Activated CD4-positive, alpha-beta memory T cell treated with anti-CD3 and anti-CD28 coated beads, Interleukin-2, amount 10 ng/mL, durations not matched to agents 7 days and 5 days (primary cell): ENCODE data around the gene SLC39A13. TPM values are rescaled to one million over a fixed set of nuclear protein-coding genes. Genes with fewer than 3 reads are reported as not detected.

ENCODE experiments used
- CTCF ChIA-PET: fragments of 350-600 bp; sonication (Branson Sonifier 250); formaldehyde crosslinking; loops from one replicate; lab custom pipeline; 2021; ENCODE audit warnings: antibody characterized with exemption, inconsistent platforms; lab: Charles Lee
- POLR2A ChIA-PET: fragments of 350-600 bp; sonication (Branson Sonifier 250); formaldehyde crosslinking; loops from one replicate; lab custom pipeline; 2021; ENCODE audit warnings: antibody characterized with exemption; lab: Charles Lee
- DNase-seq: peaks from one replicate; pipeline ENCODE4 v3.0.0-alpha.2; 2020
- H3K27ac Mint-ChIP-seq: one replicate; pipeline ENCODE4 v1.8.0; 2021; ENCODE audit warnings: mild to moderate bottlenecking, mixed read lengths
- H3K27me3 Mint-ChIP-seq: one replicate; pipeline ENCODE4 v1.8.0; 2021; ENCODE audit warnings: mixed read lengths
- H3K36me3 Mint-ChIP-seq: one replicate; pipeline ENCODE4 v1.8.0; 2021; ENCODE audit warnings: low read depth, mixed read lengths
- H3K4me1 Mint-ChIP-seq: one replicate; pipeline ENCODE4 v1.8.0; 2021; ENCODE audit warnings: mixed read lengths
- H3K4me3 Mint-ChIP-seq: one replicate; pipeline ENCODE4 v1.8.0; 2021; ENCODE audit warnings: mild to moderate bottlenecking, mixed read lengths
- H3K9me3 Mint-ChIP-seq: one replicate; pipeline ENCODE4 v1.8.0; 2021; ENCODE audit warnings: mixed read lengths
- total RNA-seq, 2 experiments: library from RNA; stranded (reverse); gene quantifications; one replicate each; pipeline ENCODE4 v1.2.3, GENCODE V29; 2021

Gene SLC39A13
- 10 to 100 TPM; 23.6 to 24.2 TPM for total RNA-seq

DNA sequence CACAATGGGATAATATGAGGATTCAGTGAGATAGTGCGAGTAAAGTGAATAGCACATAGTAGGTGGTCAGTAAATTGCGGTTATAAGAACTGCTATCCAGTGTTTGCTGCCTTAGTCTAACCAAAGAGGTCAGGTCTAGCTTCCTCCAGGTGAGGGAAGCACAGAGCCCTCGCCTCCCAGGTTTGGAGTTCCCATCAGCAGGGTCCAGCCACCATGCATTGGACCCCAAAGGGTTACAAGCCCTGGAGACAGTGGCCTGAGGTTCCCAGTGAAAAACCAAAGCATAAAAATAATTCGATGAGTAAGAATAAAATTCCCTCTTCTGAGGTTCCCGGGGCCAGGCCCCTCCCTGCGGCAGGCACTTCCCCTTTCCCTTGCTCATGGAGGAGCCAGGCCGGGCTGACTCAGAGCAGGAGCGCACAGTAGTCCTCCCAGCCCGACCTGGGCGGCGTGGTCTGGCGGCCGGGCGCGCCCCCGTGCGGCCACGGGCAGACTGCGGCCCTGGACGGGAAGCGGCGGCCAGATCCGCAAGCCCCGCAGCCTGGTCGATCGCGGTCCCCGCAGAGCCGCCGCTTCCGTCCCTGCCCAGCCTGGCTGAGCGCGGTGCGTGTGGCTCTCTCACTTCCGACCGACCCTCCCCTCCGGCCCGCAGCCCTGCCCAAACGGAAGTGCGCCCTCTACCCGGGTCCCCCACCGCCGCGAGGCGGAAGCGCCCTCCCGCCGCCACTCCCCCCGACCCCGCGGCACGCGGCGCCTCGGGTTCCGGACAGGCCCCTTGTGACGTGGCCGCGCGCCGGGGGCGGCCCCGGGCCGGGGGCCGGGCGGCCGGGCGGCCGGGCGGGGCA is at the start of gene SLC39A13:
Gene SLC39A13, plus strand, starts transcription at position 845 of the 845 bp plus-strand sequence. CDS start 1,505 bp downstream, outside the sequence.
- Mint-ChIP-seq H3K36me3 (no peaks in the 10 kb centered on the region), H3K4me3 (peak within 1 kb of the TSS; percentile 90), H3K27ac (peak within 1 kb of the TSS; percentile 85), H3K27me3 (no peaks in the 10 kb centered on the region), H3K9me3 (no peaks in the 10 kb centered on the region), H3K4me1 (peaks cover 21% of the 10 kb centered on the region)
- CTCF ChIA-PET: interaction anchor here (0.6 to 5.3 kb wide), 9 partner anchors 9 to 137 kb away, joined by 3 to 59 read pairs (median 4); partner anchors contain the start of gene PSMC3
- peak; percentile 94 for DNase-seq
- POLR2A ChIA-PET: interaction anchor here (0.8 to 5.0 kb wide), 15 partner anchors 8 to 193 kb away, joined by 3 to 48 read pairs (median 5); partner anchors contain the start of genes DDB2 and PSMC3

DNA sequence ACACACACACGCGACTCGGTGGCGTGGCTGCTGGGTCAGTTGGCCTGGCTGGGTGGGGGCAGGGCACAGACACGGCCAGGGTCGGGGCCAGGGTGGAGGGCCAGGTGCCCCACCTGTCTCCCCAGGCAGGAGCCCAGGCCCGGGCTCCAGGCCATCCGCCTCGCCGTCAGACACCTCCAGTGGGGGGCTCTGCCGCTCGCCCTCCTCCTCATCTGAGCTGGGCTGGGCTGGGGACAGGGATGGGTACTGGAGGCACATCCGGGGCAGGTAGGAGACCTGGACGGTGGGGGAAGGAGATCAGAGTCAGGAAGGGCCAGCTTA is 49.7 kb upstream of the SLC39A13 start:
- H3K36me3 Mint-ChIP-seq: no peaks in the 10 kb centered on the region
- CTCF ChIA-PET: no interaction called here
- no peaks in the 10 kb centered on the region for H3K9me3 Mint-ChIP-seq
- no peaks in the 10 kb centered on the region for H3K27me3 Mint-ChIP-seq
- no peak overlapping the region for H3K4me3 Mint-ChIP-seq
- peaks cover 15% of the 10 kb centered on the region for H3K4me1 Mint-ChIP-seq
- no peak for DNase-seq
- POLR2A ChIA-PET: interaction anchor here (1.2 kb wide), 1 partner anchor 54 kb away, joined by 4 read pairs; no protein-coding TSS in a partner anchor
- H3K27ac Mint-ChIP-seq: no peak overlapping the region

DNA sequence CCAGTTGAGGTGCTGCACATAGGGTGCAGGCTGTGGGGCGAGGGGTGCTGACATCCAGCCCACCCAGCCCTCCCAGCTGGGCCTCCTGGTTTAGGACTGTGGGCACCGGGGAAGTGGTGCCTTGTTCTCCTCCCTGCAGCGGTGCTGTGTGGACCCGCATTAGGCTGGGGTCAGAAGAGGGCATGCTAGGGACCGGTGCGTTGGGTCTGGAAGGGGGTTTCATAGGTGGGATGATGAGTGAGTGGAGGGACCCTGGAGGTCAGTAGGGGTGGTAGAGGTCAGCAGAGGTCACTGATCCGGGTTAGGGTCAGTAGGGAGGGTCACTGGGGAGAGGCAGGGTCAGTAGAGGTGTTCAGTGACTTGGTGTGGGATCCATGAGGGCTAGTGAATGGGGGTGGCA is 49.2 kb upstream of the SLC39A13 start:
- peak overlapping the region; percentile 47 for H3K27ac Mint-ChIP-seq
- H3K4me3 Mint-ChIP-seq: no peak overlapping the region
- CTCF ChIA-PET: interaction anchor here (1.2 kb wide), 1 partner anchor 15 kb away, joined by 7 read pairs; no protein-coding TSS in a partner anchor
- H3K4me1 Mint-ChIP-seq: peaks cover 15% of the 10 kb centered on the region
- no peaks in the 10 kb centered on the region for H3K9me3 Mint-ChIP-seq
- DNase-seq: no peak
- no peaks in the 10 kb centered on the region for H3K36me3 Mint-ChIP-seq
- no peaks in the 10 kb centered on the region for H3K27me3 Mint-ChIP-seq
- POLR2A ChIA-PET: interaction anchor here (1.2 kb wide), 1 partner anchor 53 kb away, joined by 4 read pairs; no protein-coding TSS in a partner anchor

DNA sequence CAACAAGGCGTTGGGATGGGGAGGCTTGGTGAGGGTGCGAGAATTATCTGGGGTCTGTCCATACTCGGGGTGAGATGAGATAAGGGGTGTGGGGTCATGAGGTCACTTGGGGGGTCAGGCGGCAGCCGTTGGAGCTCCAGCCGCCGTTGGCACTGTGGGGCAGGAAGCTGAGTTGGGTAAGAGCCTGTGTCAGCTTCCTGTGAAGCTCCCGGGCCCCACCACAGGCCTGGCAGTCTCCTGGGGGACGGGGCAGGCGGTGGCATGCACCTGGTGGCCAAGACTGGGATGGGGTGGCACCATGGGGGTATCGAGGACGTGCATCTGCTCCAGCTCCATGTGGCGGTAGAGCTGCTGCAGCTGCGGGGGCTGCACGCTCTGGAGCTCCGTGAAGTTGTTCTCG is 48.8 kb upstream of the SLC39A13 start:
- Mint-ChIP-seq H3K4me1 (peaks cover 15% of the 10 kb centered on the region), H3K36me3 (no peaks in the 10 kb centered on the region), H3K27ac (peak overlapping the region; percentile 47), H3K9me3 (no peaks in the 10 kb centered on the region), H3K27me3 (no peaks in the 10 kb centered on the region), H3K4me3 (no peak overlapping the region)
- DNase-seq: peak; percentile 22
- ChIA-PET CTCF (interaction anchor here (1.2 kb wide), 1 partner anchor 14 kb away, joined by 7 read pairs; no protein-coding TSS in a partner anchor), POLR2A (interaction anchor here (1.2 kb wide), 1 partner anchor 53 kb away, joined by 4 read pairs; no protein-coding TSS in a partner anchor)

DNA sequence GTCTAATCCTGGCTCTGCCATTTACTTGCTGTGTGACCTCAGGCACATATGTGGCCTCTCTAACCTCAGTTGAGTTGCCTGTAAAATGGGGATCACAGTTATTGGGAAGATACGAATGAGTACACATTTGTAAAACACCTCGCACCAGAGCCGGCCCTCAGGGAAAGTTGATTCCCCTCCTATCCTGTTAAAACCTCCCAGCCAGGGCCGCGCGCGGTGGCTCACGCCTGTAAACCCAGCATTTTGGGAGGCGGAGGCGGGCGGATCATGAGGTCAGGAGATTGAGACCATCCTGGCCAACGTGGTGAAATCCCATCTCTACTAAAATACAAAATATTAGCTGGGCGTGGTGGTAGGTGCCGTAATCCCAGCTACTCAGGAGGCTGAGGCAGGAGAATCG is 48.0 kb upstream of the SLC39A13 start:
- Mint-ChIP-seq H3K27ac (no peak overlapping the region), H3K4me3 (no peak overlapping the region), H3K36me3 (no peaks in the 10 kb centered on the region), H3K9me3 (no peaks in the 10 kb centered on the region), H3K4me1 (peaks cover 15% of the 10 kb centered on the region), H3K27me3 (no peaks in the 10 kb centered on the region)
- DNase-seq: no peak
- POLR2A ChIA-PET: no interaction called here
- CTCF ChIA-PET: interaction anchor here (0.6 to 2.8 kb wide), 3 partner anchors 9 to 14 kb away, joined by 5 to 8 read pairs (median 7); no protein-coding TSS in a partner anchor

DNA sequence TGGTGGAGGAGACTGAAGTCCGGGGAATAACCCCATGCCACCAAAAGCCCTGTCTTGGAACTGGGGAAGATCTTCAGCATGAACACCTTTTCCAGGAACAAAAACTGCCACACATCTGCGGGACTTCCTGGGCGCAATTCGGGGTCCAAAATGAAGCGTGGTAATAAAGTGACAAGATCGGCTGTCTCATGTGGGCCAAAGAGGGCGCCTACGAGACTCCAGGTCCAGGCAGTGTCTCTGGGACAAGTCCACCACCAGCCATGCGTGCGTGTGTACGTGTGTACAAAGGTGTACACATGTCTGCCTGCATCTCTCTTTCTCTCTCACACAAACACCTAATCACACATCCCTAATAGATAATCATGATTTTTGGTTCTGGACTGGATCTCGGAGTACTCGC is 47.0 kb upstream of the SLC39A13 start:
- POLR2A ChIA-PET: no interaction called here
- no peak overlapping the region for H3K27ac Mint-ChIP-seq
- H3K36me3 Mint-ChIP-seq: no peaks in the 10 kb centered on the region
- CTCF ChIA-PET: interaction anchor here (2.8 kb wide), 1 partner anchor 12 kb away, joined by 8 read pairs; no protein-coding TSS in a partner anchor
- H3K4me3 Mint-ChIP-seq: no peak overlapping the region
- no peak for DNase-seq
- peaks cover 5% of the 10 kb centered on the region for H3K27me3 Mint-ChIP-seq
- no peaks in the 10 kb centered on the region for H3K9me3 Mint-ChIP-seq
- peaks cover 19% of the 10 kb centered on the region for H3K4me1 Mint-ChIP-seq

DNA sequence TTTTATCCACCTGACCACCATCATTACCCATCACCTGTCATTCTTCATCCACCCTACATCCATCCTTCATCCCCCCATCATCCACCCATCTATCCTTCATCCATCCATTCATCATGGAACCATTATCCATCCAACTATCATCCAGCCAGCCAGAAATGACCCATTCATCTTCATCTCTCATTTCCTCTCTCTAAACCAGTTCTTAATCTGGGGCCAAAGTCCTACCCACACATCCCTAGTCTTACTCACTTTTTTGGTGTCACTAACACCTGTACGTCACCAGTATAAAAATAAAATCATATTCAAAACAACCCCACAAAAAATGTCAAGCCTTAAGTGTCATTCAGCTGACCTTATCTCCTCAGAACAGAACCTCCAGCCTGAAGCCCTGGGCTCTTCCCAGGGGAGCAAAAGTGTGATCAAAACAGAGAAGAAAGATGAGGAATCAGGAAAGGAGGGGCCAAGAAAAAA is 42.3 kb upstream of the SLC39A13 start:
- Mint-ChIP-seq H3K27ac (no peak overlapping the region), H3K4me3 (no peak overlapping the region), H3K27me3 (peaks cover 7% of the 10 kb centered on the region), H3K4me1 (peaks cover 8% of the 10 kb centered on the region), H3K9me3 (no peaks in the 10 kb centered on the region), H3K36me3 (no peaks in the 10 kb centered on the region)
- ChIA-PET CTCF (no interaction called here), POLR2A (no interaction called here)
- no peak for DNase-seq

DNA sequence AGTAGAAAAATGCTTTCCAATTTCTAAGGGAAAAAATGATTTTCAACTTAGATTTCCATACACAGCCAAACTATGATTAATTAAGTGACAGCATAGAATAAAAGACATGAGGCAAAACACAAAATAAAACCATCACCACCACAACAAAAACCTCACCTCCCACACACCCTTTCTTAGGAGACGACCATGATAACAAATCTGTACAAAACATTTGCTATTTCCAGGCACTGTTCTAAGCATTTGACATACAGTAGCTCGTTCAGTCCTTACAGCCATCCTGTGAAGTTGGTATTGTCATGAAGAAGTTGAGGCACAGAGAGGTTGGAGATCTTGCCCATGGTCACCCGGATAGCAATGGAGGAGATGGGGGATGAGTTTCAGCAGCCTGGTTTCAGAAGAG is 38.7 kb upstream of the SLC39A13 start:
- POLR2A ChIA-PET: no interaction called here
- no peak overlapping the region for H3K27ac Mint-ChIP-seq
- peaks cover 6% of the 10 kb centered on the region for H3K4me1 Mint-ChIP-seq

DNA sequence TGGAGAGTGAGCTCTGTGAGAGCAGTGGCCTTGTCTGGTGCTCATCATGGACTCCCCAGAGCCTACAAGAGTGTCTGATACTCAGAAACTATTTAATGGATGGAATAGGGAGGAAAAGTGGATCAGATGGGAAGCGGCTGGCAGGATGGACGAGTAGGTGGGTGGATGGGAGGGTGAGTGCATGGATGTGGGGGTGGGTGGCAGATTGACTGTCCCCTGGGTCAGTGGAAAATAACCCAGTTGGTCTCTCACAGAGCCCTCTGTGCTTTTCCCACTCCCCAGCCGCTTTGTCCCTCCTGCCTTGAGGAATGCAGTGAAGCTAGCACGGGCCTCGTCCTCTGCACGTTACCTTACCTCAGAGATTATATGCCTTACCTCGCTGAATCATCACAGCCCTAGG is 36.0 kb upstream of the SLC39A13 start:
- peaks cover 2% of the 10 kb centered on the region for H3K4me1 Mint-ChIP-seq
- H3K4me3 Mint-ChIP-seq: no peak overlapping the region
- H3K9me3 Mint-ChIP-seq: no peaks in the 10 kb centered on the region
- DNase-seq: no peak
- CTCF ChIA-PET: interaction anchor here (0.6 to 5.7 kb wide), 11 partner anchors 21 to 269 kb away, joined by 3 to 98 read pairs (median 4); no protein-coding TSS in a partner anchor
- no peak overlapping the region for H3K27ac Mint-ChIP-seq
- H3K27me3 Mint-ChIP-seq: no peaks in the 10 kb centered on the region
- H3K36me3 Mint-ChIP-seq: no peaks in the 10 kb centered on the region
- POLR2A ChIA-PET: interaction anchor here (0.9 to 3.2 kb wide), 2 partner anchors 22 to 54 kb away, joined by 3 to 13 read pairs; partner anchors contain the start of gene PSMC3

More for the DNA sequence above, 38.7 kb upstream of the SLC39A13 start:
- Mint-ChIP-seq H3K27me3 (peaks cover 7% of the 10 kb centered on the region), H3K36me3 (no peaks in the 10 kb centered on the region), H3K9me3 (no peaks in the 10 kb centered on the region), H3K4me3 (no peak overlapping the region)
- CTCF ChIA-PET: interaction anchor here (0.9 to 5.7 kb wide), 2 partner anchors 9 to 42 kb away, joined by 3 to 98 read pairs; partner anchors contain the start of gene SPI1
- no peak for DNase-seq

DNA sequence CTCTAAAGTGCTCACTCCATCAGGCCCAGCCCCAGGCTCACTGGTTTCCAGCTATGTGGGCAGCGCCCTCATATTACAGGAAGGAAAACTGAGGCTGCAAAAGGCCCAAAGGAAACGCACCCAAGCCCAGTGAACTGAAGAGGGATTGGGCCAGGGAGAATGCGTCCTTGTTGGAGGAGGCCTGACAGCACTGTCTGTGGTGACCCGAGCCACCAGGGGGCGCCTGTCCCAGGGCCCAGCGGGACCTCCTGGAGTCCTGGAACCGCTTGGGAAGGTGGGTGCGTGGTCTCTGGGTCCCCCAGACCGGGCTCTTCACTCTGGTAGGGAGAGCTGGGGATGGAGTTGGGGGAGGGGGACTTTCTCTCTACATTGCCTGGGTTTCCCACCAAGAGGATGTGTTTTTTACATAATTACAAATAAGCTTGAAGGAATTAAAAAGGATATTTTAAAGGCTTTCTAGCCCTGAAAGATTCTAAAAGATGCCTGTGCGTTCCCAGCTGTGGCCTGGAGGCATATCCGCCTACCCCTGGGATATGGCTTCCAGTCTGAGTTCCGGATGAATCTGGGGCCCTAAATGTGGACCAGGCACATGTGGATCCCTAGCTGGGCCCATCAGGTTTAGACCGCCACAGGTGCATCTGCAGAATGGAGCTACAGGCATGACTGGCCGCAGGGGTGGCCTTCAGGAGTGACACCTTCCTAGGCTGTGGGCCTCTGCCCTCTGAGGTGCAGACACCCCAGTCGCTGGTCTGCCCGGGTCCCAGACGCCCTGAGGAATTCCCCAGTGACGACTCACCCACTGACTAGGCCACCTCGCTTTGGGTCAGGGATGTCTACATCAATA is 34.3 kb upstream of the SLC39A13 start:
- H3K9me3 Mint-ChIP-seq: no peaks in the 10 kb centered on the region
- ChIA-PET POLR2A (interaction anchor here (0.8 to 3.2 kb wide), 4 partner anchors 9 to 33 kb away, joined by 3 to 13 read pairs (median 6); no protein-coding TSS in a partner anchor), CTCF (interaction anchor here (0.5 to 5.7 kb wide), 31 partner anchors 9 to 481 kb away, joined by 3 to 98 read pairs (median 7); partner anchors contain the start of genes PSMC3 and SLC39A13)
- H3K27ac Mint-ChIP-seq: no peak overlapping the region
- no peak overlapping the region for H3K4me3 Mint-ChIP-seq
- H3K27me3 Mint-ChIP-seq: no peaks in the 10 kb centered on the region
- no peaks in the 10 kb centered on the region for H3K36me3 Mint-ChIP-seq
- peaks cover 2% of the 10 kb centered on the region for H3K4me1 Mint-ChIP-seq
- peak; percentile 84 for DNase-seq

DNA sequence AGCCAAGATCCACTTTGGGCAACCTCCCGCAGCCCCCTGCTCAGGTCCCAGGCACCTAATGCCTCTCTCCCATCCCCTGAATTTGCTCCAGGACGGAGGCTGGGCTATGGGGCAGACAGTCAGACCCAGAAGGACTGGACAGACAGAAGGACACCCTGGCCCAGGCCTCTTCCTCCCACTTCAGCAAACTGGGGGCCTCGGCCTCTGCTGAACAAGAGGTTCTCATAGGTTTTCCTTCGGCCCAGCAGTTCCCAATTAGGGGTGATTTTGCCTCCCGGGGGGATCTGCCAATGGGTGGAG is 33.7 kb upstream of the SLC39A13 start:
- H3K4me3 Mint-ChIP-seq: no peak overlapping the region
- ChIA-PET CTCF (interaction anchor here (0.7 to 5.7 kb wide), 28 partner anchors 9 to 480 kb away, joined by 3 to 98 read pairs (median 8); partner anchors contain the start of genes PSMC3 and SLC39A13), POLR2A (interaction anchor here (0.8 to 3.2 kb wide), 4 partner anchors 8 to 33 kb away, joined by 3 to 13 read pairs (median 6); no protein-coding TSS in a partner anchor)
- no peaks in the 10 kb centered on the region for H3K27me3 Mint-ChIP-seq
- no peaks in the 10 kb centered on the region for H3K4me1 Mint-ChIP-seq
- no peaks in the 10 kb centered on the region for H3K36me3 Mint-ChIP-seq
- no peak for DNase-seq
- H3K27ac Mint-ChIP-seq: no peak overlapping the region
- no peaks in the 10 kb centered on the region for H3K9me3 Mint-ChIP-seq

DNA sequence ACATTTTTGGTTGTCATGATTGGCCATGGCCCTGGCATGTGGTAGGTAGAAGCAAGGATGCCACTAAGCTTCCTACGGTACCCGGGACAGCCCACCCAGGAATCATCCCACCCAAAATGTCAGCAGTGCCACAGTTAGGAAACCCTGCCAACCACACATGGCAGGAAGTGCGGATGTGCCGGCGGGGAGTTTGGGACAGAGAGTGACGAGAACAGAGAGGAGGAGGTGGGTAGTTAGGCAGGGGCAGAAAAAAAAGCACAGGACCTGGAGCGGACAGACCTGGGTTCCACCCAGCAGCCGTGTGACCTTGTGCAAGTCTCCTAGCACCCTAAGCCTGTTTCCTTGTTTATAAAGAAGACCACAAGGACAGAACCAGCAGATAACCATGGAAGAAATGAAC is 33.4 kb upstream of the SLC39A13 start:
- H3K4me3 Mint-ChIP-seq: no peak overlapping the region
- DNase-seq: no peak
- H3K27me3 Mint-ChIP-seq: no peaks in the 10 kb centered on the region
- ChIA-PET CTCF (interaction anchor here (1.1 to 5.7 kb wide), 7 partner anchors 13 to 79 kb away, joined by 3 to 98 read pairs (median 20); partner anchors contain the start of gene SLC39A13), POLR2A (interaction anchor here (1.4 to 3.2 kb wide), 2 partner anchors 14 to 19 kb away, joined by 3 to 13 read pairs; no protein-coding TSS in a partner anchor)
- H3K9me3 Mint-ChIP-seq: no peaks in the 10 kb centered on the region
- H3K27ac Mint-ChIP-seq: no peak overlapping the region
- H3K4me1 Mint-ChIP-seq: no peaks in the 10 kb centered on the region
- no peaks in the 10 kb centered on the region for H3K36me3 Mint-ChIP-seq
